A549 (cell line): Measurements from ENCODE around the gene TOX2. TPM values are rescaled to one million over a fixed set of nuclear protein-coding genes. Genes with fewer than 3 reads are reported as not detected.

Source experiments
- ATAC-seq, 2 experiments: fragments of 200-7000 bp in 1 of 2; fragments of >200 bp in 1 of 2; cut with Nextera tagmentation in 1 of 2; cut with Tn5 transposase in 1 of 2; 3 replicates each; pipeline versions ENCODE4 v1.8.0 to v1.9.1; 2018 to 2020; ENCODE audit warnings: mild to moderate bottlenecking in 1 of 2, moderate library complexity in 1 of 2
- CTCF ChIA-PET: fragments of 300-600 bp; sonication (Branson Sonifier 250); formaldehyde crosslinking; extraction: SDS; loops from one replicate; lab custom pipeline; 2021; ENCODE audit warnings: antibody characterized with exemption, inconsistent platforms; lab: Yijun Ruan, JAX
- POLR2A ChIA-PET: fragments of 350-600 bp; formaldehyde crosslinking; extraction: SDS; loops from one replicate; lab custom pipeline; 2021; ENCODE audit warnings: antibody characterized with exemption, inconsistent platforms; lab: Yijun Ruan, JAX
- DNase-seq, 2 experiments: peaks; one replicate each; pipeline versions ENCODE4 v3.0.0 to v3.0.0-alpha.2; 2011 to 2016; ENCODE audit warnings: low read depth in 1 of 2, low spot score in 1 of 2
- FAIRE-seq: peaks from 2 replicates; lab custom pipeline; 2011; peaks lifted over from hg19 to GRCh38; lab: Jason Lieb, UNC
- H3K27ac ChIP-seq, 2 experiments: fragments of >200 bp; sonication (Bioruptor Twin); formaldehyde crosslinking; 3 replicates each; pipeline ENCODE4 v1.5.1; 2016 to 2017
- H3K4me1 ChIP-seq: fragments of >200 bp; sonication (Bioruptor Twin); formaldehyde crosslinking; 3 replicates; pipeline ENCODE4 v1.6.1; 2016
- H3K4me2 ChIP-seq: fragments of >200 bp; sonication (Bioruptor Twin); formaldehyde crosslinking; 3 replicates; pipeline ENCODE4 v1.6.1; 2016
- H3K4me3 ChIP-seq: fragments of >200 bp; sonication (Bioruptor Twin); formaldehyde crosslinking; 3 replicates; pipeline ENCODE4 v1.5.1; 2016
- H3K9me3 ChIP-seq: fragments of >200 bp; sonication (Bioruptor Twin); formaldehyde crosslinking; 3 replicates; pipeline ENCODE4 v1.6.1; 2016
- EP300 ChIP-seq, 2 experiments: fragments of >200 bp; sonication (Bioruptor Twin); formaldehyde crosslinking; IDR thresholded peaks; 2 replicates in 1 of 2; 3 replicates in 1 of 2; pipeline ENCODE4 v1.6.1; 2016 to 2017
- FOSB ChIP-seq: fragments of 250-450 bp; sonication (Bioruptor Pico); IDR thresholded peaks from 2 replicates; pipeline ENCODE4 v1.5.0; 2020; ENCODE audit warnings: mild to moderate bottlenecking, moderate library complexity
- HDAC2 ChIP-seq: fragments of 200-600 bp; sonication (generic); IDR thresholded peaks from 2 replicates; pipeline ENCODE4 v1.6.1; 2016
- HEYL ChIP-seq: fragments of 250-450 bp; sonication (Bioruptor Pico); IDR thresholded peaks from 2 replicates; pipeline ENCODE4 v1.8.0; 2021; ENCODE audit warnings: mild to moderate bottlenecking, moderate library complexity
- KDM5A ChIP-seq: fragments of 200-600 bp; sonication (generic); IDR thresholded peaks from 2 replicates; pipeline ENCODE4 v1.6.1; 2016; ENCODE audit warnings: antibody characterized with exemption, mild to moderate bottlenecking
- MAFK ChIP-seq: fragments of 450-650 bp; IDR thresholded peaks from 2 replicates; pipeline ENCODE4 v1.6.1; 2014; ENCODE audit not compliant: partially characterized antibody
- NFE2L2 ChIP-seq: fragments of 150-350 bp; conservative IDR thresholded peaks from 2 replicates; pipeline ENCODE4 v1.6.1; 2014; ENCODE audit warnings: low read length
- NPAS2 ChIP-seq: fragments of 250-450 bp; sonication (Bioruptor Pico); IDR thresholded peaks from 2 replicates; pipeline ENCODE4 v1.8.0; 2022; ENCODE audit warnings: mild to moderate bottlenecking, moderate library complexity, borderline replicate concordance
- POLR2A ChIP-seq: IDR thresholded peaks from 2 replicates; pipeline ENCODE4 v1.6.1; 2012; ENCODE audit warnings: mild to moderate bottlenecking, low read length
- POLR2AphosphoS2 ChIP-seq: conservative IDR thresholded peaks from 2 replicates; pipeline ENCODE4 v1.6.1; 2012; ENCODE audit warnings: low read length, improper control_type of control experiment, inconsistent platforms
- RAD21 ChIP-seq, 2 experiments: fragments of >200 bp in 1 of 2; sonication (Bioruptor Twin) in 1 of 2; formaldehyde crosslinking in 1 of 2; IDR thresholded peaks in 1 of 2; conservative IDR thresholded peaks in 1 of 2; 2 replicates in 1 of 2; 3 replicates in 1 of 2; pipeline ENCODE4 v1.6.1; 2012 to 2018; ENCODE audit warnings: inconsistent platforms in 1 of 2
- SREBF2 ChIP-seq: fragments of 450-650 bp; IDR thresholded peaks from 2 replicates; pipeline ENCODE4 v1.6.1; 2014; ENCODE audit warnings: mild to moderate bottlenecking, moderate library complexity
- TFCP2L1 ChIP-seq: fragments of 250-450 bp; sonication (Bioruptor Pico); IDR thresholded peaks from 2 replicates; pipeline ENCODE4 v1.5.0; 2021; ENCODE audit warnings: mild to moderate bottlenecking
- TP53 ChIP-seq: fragments of 250-450 bp; sonication (Bioruptor Pico); IDR thresholded peaks from 2 replicates; pipeline ENCODE4 v1.5.0; 2021; ENCODE audit warnings: mild to moderate bottlenecking, moderate library complexity
- ZNF302 ChIP-seq: fragments of 250-450 bp; sonication (Bioruptor Pico); IDR thresholded peaks from 2 replicates; pipeline ENCODE4 v1.9.0; 2021; ENCODE audit warnings: inconsistent platforms, mild to moderate bottlenecking, moderate library complexity
- ZSCAN20 ChIP-seq: fragments of 250-450 bp; sonication (Bioruptor Pico); IDR thresholded peaks from 2 replicates; pipeline ENCODE4 v1.8.0; 2022; ENCODE audit warnings: mild to moderate bottlenecking, moderate library complexity
- WGBS: methylation state at CpG from one replicate; pipeline ENCODE4 v1.1.6; 2017; ENCODE audit errors: missing lambda C conversion rate; 5-methylcytosine and 5-hydroxymethylcytosine counted together
- polyA plus RNA-seq, 4 experiments: library from polyadenylated mRNA; depleted of rRNA in 3 of 4; stranded (reverse); fragments of >200 nt; fragmentation: RNase III in 1 of 4; extraction: RNeasy Plus Mini Kit Qiagen cat#74134 plus additional on column Dnase treatment in 1 of 4; gene quantifications; 2 replicates in 3 of 4; 3 replicates in 1 of 4; pipeline ENCODE4 v1.2.3, GENCODE V29; 2011 to 2017
- TF ChIP-seq, protein P1 (sequence below): fragments of >200 bp; sonication (Bioruptor Twin); formaldehyde crosslinking; IDR thresholded peaks from 3 replicates; pipeline ENCODE4 v1.5.1; 2016
- TF ChIP-seq, protein P2 (sequence below): IDR thresholded peaks from 2 replicates; pipeline ENCODE4 v1.6.1; 2012
- TF ChIP-seq, protein P3 (sequence below): IDR thresholded peaks from 2 replicates; pipeline ENCODE4 v1.6.1; 2012

TOX2 gene
- polyA plus RNA-seq, 2 of the 4 experiments (the other 2 are of a cell fraction): 2.5 to 5.3 TPM

DNA sequence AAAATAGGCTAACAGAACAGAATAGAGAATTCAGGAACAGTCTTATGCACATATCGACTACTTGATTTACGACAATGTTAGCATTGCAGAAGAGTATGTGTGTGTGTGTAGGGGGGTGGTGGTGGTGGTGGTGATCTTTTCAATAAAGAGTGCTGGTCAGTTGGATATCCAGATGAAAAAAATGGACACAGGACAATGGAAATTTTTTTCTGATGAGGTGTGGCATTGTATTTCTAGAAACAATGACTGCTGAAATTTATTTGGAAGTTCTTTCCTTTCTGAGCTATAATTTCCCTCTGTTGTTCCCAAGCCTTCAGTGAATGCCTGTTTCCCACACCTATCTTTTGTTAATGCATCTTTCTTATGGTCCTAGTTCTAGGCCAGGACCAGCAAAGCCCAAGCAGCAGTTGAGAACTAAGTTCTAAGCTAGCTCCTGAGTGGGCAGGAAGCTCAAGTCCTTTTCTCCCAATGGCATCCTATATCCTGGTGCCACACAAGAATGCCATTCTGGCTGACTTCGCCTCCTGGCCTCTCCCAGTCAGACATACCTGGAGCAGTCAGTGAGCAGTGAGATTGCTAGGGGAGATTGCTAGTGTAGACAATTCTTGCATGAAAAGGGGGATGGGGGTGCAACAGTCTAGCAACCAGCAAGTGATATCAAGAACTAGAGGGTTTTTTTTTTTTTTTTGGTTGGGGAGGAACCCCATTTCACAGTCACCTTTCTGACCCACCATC, 1.2 kb upstream of the TOX2 start:
- ChIA-PET CTCF (interaction anchor here (1.1 to 1.2 kb wide), 2 partner anchors 15 to 163 kb away, joined by 3 to 4 read pairs; no protein-coding TSS in a partner anchor), POLR2A (no interaction called here)
- TF ChIP-seq, protein P1, sequence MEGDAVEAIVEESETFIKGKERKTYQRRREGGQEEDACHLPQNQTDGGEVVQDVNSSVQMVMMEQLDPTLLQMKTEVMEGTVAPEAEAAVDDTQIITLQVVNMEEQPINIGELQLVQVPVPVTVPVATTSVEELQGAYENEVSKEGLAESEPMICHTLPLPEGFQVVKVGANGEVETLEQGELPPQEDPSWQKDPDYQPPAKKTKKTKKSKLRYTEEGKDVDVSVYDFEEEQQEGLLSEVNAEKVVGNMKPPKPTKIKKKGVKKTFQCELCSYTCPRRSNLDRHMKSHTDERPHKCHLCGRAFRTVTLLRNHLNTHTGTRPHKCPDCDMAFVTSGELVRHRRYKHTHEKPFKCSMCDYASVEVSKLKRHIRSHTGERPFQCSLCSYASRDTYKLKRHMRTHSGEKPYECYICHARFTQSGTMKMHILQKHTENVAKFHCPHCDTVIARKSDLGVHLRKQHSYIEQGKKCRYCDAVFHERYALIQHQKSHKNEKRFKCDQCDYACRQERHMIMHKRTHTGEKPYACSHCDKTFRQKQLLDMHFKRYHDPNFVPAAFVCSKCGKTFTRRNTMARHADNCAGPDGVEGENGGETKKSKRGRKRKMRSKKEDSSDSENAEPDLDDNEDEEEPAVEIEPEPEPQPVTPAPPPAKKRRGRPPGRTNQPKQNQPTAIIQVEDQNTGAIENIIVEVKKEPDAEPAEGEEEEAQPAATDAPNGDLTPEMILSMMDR: no peak
- TF ChIP-seq SREBF2 (no peak), RAD21 (conservative IDR thresholded peaks at IDR 0.05 in 1 of 2, IDR thresholded peaks at IDR 0.05 in 1 of 2) (no peak), HDAC2 (no peak), POLR2AphosphoS2 (no peak), MAFK (no peak), KDM5A (no peak), ZNF302 (CRISPR knock-in tag) (no peak)
- TF ChIP-seq, protein P2, sequence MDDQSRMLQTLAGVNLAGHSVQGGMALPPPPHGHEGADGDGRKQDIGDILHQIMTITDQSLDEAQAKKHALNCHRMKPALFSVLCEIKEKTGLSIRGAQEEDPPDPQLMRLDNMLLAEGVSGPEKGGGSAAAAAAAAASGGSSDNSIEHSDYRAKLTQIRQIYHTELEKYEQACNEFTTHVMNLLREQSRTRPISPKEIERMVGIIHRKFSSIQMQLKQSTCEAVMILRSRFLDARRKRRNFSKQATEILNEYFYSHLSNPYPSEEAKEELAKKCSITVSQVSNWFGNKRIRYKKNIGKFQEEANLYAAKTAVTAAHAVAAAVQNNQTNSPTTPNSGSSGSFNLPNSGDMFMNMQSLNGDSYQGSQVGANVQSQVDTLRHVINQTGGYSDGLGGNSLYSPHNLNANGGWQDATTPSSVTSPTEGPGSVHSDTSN: no peak
- H3K9me3 ChIP-seq: peaks cover 20% of the 10 kb centered on the region
- FAIRE-seq (no peak), ATAC-seq (no peak), DNase-seq (no peak)
- no peak overlapping the region; a peak in 2 of 6 replicates for H3K27ac ChIP-seq
- 91% methylated on average over 3 of the region's 3 CpGs for WGBS
- no peak overlapping the region; the same call in 1 of the 3 replicates for H3K4me2 ChIP-seq
- peaks cover 8% of the 10 kb centered on the region; the same call in 2 of the 3 replicates for H3K4me1 ChIP-seq
- no peak overlapping the region; the same call in 2 of the 3 replicates for H3K4me3 ChIP-seq

DNA sequence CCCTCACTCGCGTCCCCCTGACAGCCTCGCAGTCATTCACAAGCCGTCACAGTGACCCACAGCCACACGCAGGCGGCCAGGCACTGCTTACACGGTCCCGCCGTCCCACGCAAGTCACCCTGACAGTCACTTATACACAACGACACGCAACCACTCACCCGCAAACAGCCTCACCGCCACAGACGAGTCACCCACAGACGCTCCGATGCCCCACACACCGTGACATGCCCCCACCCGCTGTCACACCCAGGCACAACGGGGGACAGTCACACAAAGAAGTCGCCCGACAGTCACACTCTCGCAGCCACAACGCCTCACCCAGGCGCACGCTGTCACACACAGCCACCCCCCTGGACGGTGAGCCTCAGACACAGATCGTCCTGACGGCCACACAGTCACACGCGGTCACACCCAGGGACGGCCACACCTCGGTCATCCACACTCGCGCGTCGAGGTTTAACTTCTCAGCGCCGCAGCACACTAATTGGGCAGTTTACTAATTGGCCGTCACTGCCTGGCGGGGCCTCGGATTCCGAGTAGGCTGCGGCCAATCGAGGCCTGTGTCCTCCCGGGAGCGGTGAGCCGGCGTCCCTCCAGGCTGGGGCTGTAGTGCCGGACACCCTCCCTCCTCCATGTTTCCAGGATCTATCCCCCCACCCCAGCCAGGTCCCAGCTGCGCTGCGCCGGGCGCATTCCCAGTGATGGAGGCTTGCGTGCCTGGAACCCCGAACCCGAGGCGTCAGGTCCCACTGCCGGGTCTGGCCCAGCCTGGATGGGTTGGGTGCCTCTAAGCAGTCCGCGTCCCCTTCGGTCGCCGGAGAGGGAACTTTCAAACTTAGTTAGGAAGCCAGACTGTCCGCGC, 790 bp downstream of the TOX2 start:
- Histone ChIP-seq H3K9me3 (peaks cover 17% of the 10 kb centered on the region), H3K27ac (peak overlapping the region; percentile 85 to 98), H3K4me1 (peaks cover 16% of the 10 kb centered on the region), H3K4me3 (peak overlapping the region; percentile 87), H3K4me2 (peak overlapping the region; percentile 95)
- FAIRE-seq (no peak), ATAC-seq (peak; percentile 4 to 24; a peak in 2 of 6 replicates), DNase-seq (no peak)
- CTCF ChIA-PET: no interaction called here
- TF ChIP-seq POLR2A: no peak
- no peak; the same call in 1 of the 2 replicates for TF ChIP-seq NFE2L2
- TF ChIP-seq ZSCAN20 (CRISPR knock-in tag): no peak
- TF ChIP-seq TFCP2L1 (CRISPR knock-in tag): no peak
- TF ChIP-seq, protein P3, sequence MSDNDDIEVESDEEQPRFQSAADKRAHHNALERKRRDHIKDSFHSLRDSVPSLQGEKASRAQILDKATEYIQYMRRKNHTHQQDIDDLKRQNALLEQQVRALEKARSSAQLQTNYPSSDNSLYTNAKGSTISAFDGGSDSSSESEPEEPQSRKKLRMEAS: no peak
- no peak for TF ChIP-seq NPAS2 (CRISPR knock-in tag)
- no peak for TF ChIP-seq TP53 (CRISPR knock-in tag)
- TF ChIP-seq HEYL (CRISPR knock-in tag): no peak
- TF ChIP-seq, protein P2: no peak
- no peak for TF ChIP-seq EP300 (IDR thresholded peaks at IDR 0.05)
- no peak for TF ChIP-seq FOSB (CRISPR knock-in tag)
- POLR2A ChIA-PET: no interaction called here
- WGBS: 78% methylated on average over 53 of the region's 66 CpGs
